Retina (tissue), 1 donor: ENCODE data around the gene JARID2.
"Not testable (repeated sequence)": the region's sequence is repeated elsewhere in the genome, so short reads cannot be mapped to it uniquely, and the experiment has no call there.

Experiments used
- DNase-seq: peaks from one replicate; pipeline ENCODE4 v3.0.0-alpha.2; 2016

The JARID2 gene

GRCh38 chr6:15265787-15266186 is 19.9 kb downstream of the JARID2 start:
- no peak for DNase-seq

GRCh38 chr6:15266423-15266996 is 20.6 kb downstream of the JARID2 start:
- DNase-seq = peak; percentile 37

- no peak for DNase-seq
These were observed 21.4 kb downstream of the JARID2 start for GRCh38 chr6:15267221-15267620.

- DNase-seq = no peak
These were observed 22.5 kb downstream of the JARID2 start for GRCh38 chr6:15268137-15268908.

- peak; percentile 35 for DNase-seq
These were observed 23.1 kb downstream of the JARID2 start for GRCh38 chr6:15269011-15269410.

GRCh38 chr6:15269619-15270018 is 23.8 kb downstream of the JARID2 start:
- no peak for DNase-seq

GRCh38 chr6:15270402-15270801 is 24.5 kb downstream of the JARID2 start:
- no peak for DNase-seq

GRCh38 chr6:15272562-15272961 is 26.7 kb downstream of the JARID2 start:
- DNase-seq = no peak

- no peak for DNase-seq
These were observed 29.0 kb downstream of the JARID2 start for GRCh38 chr6:15274692-15275387.

- no peak for DNase-seq
These were observed 30.4 kb downstream of the JARID2 start for GRCh38 chr6:15276036-15276985.

GRCh38 chr6:15279047-15279661 is 33.3 kb downstream of the JARID2 start:
- no peak for DNase-seq

GRCh38 chr6:15280028-15280427 is 34.2 kb downstream of the JARID2 start:
- DNase-seq = no peak

GRCh38 chr6:15280961-15281360 is 35.1 kb downstream of the JARID2 start:
- no peak for DNase-seq

GRCh38 chr6:15282334-15282733 is 36.5 kb downstream of the JARID2 start:
- DNase-seq = no peak

- DNase-seq = no peak
These were observed 38.1 kb downstream of the JARID2 start for GRCh38 chr6:15283986-15284361.

- DNase-seq = no peak
These were observed 38.9 kb downstream of the JARID2 start for GRCh38 chr6:15284743-15285142.

GRCh38 chr6:15285682-15286294 is 39.9 kb downstream of the JARID2 start:
- DNase-seq = no peak

GRCh38 chr6:15287670-15288375 is 42.0 kb downstream of the JARID2 start:
- no peak for DNase-seq

GRCh38 chr6:15288856-15289255 is 43.0 kb downstream of the JARID2 start:
- DNase-seq = no peak

- DNase-seq = not testable (repeated sequence)
These were observed 43.6 kb downstream of the JARID2 start for GRCh38 chr6:15289456-15289855.

GRCh38 chr6:15290067-15290680 is 44.3 kb downstream of the JARID2 start:
- no peak for DNase-seq
